Measurements from ENCODE around the gene KCNK1.

Gene KCNK1

DNA sequence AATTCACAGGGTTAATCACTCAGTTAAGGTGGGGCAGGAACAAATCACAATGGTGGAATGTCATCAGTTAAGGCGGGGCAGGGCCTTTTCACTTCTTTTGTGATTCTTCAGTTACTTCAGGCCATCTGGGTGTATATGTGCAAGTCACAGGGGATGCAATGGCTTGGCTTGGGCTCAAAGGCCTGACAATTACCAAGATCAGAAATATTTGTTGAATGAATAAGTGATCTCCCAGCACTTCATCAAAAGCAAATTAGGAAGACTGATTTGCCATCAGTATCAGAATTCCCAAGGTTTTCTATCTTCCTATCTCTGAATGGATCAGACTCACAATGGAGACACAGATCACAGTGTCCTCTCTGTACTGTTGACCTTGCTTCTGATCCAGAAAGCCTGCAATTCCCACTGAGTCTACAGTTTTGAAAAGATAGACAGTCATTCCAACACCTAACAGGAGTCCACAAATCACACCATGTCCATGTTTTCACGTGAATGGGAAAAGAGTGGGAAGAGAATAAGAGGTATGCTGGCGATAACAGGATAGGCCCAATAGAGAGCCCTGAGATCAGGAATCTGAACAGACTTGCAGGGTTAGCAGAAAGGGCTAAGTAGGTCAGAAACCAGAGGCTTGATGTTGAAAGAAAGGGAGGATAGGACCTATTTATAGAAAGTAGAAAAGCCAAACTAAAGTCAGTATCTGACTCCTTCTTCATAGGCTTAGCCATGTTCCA is 75.3 kb downstream of the KCNK1 start:
- 93 to 96% methylated on average over 3 of the region's 3 CpGs for WGBS, 2 experiments
- H3K4me3 ChIP-seq (ENCODE audit: insufficient read depth, low read depth, low read length), result no peak overlapping the region
- H3K36me3 ChIP-seq (ENCODE audit: control insufficient read depth, insufficient read depth, low read length), result no peaks in the 10 kb centered on the region
- no peaks in the 10 kb centered on the region for H3K9me3 ChIP-seq (ENCODE audit: control insufficient read depth, low read length)
- no peak overlapping the region for H3K27ac ChIP-seq (ENCODE audit: insufficient read depth, low read depth, low read length, poor library complexity, severe bottlenecking)
- no peaks in the 10 kb centered on the region for H3K27me3 ChIP-seq (ENCODE audit: control insufficient read depth, insufficient read depth, low read length, poor library complexity, severe bottlenecking)
- no peaks in the 10 kb centered on the region for H3K4me1 ChIP-seq (ENCODE audit: control insufficient read depth, insufficient read depth, low read length)

DNA sequence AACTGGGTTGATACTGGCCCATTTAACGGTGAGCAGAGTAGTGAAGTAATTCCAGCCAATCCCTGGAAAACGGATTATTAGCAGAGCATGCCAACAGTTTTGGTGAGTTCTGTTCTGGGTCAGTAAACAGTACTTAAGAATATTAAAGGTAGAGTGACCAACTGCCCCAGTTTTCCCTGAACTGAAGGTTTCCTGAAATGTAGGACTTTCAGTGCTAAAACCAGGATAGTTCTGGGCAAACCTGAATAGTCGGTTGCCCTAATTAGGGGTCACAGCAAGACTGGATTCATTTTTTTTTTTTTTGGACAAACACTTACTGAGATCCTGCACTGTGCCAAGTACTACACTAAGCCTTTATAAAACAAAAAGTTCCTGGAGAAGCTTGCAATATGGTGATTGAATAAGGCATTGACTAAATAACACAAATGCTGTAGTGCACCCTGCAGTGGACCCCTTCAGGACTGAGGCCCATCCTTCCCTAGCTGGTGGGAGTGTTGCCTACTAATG is 75.9 kb downstream of the KCNK1 start:
- no peaks in the 10 kb centered on the region for H3K27me3 ChIP-seq (ENCODE audit: control insufficient read depth, insufficient read depth, low read length, poor library complexity, severe bottlenecking)
- H3K27ac ChIP-seq (ENCODE audit: insufficient read depth, low read depth, low read length, poor library complexity, severe bottlenecking), result no peak overlapping the region
- H3K4me1 ChIP-seq (ENCODE audit: control insufficient read depth, insufficient read depth, low read length), result no peaks in the 10 kb centered on the region
- H3K4me3 ChIP-seq (ENCODE audit: insufficient read depth, low read depth, low read length), result no peak overlapping the region
- no peaks in the 10 kb centered on the region for H3K9me3 ChIP-seq (ENCODE audit: control insufficient read depth, low read length)
- H3K36me3 ChIP-seq (ENCODE audit: control insufficient read depth, insufficient read depth, low read length), result no peaks in the 10 kb centered on the region
- 96 to 99% methylated on average over 3 of the region's 3 CpGs for WGBS, 2 experiments

DNA sequence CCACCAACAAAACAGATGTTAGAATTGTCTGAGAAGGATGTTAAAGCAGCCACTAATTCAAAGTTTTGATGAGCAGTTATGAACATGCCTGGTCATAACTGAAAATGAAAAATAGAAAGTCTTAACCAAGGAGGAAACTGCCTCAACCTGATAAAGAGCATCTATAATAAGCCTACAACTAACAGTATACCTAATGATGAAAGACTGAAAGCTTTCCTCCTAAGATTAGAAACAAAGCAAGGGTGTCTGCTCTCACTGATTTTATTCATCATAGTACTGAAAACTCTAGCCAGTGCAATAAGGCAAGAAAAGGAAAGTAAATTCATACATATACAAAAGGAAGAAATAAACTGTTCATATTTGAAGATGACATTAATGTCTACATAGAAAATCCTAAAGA is 82.0 kb downstream of the KCNK1 start:
- no peaks in the 10 kb centered on the region for H3K9me3 ChIP-seq (ENCODE audit: control insufficient read depth, low read length)
- H3K4me1 ChIP-seq (ENCODE audit: control insufficient read depth, insufficient read depth, low read length), result no peaks in the 10 kb centered on the region
- H3K4me3 ChIP-seq (ENCODE audit: insufficient read depth, low read depth, low read length), result no peak overlapping the region
- no peak overlapping the region for H3K27ac ChIP-seq (ENCODE audit: insufficient read depth, low read depth, low read length, poor library complexity, severe bottlenecking)
- H3K27me3 ChIP-seq (ENCODE audit: control insufficient read depth, insufficient read depth, low read length, poor library complexity, severe bottlenecking), result no peaks in the 10 kb centered on the region
- H3K36me3 ChIP-seq (ENCODE audit: control insufficient read depth, insufficient read depth, low read length), result no peaks in the 10 kb centered on the region

DNA sequence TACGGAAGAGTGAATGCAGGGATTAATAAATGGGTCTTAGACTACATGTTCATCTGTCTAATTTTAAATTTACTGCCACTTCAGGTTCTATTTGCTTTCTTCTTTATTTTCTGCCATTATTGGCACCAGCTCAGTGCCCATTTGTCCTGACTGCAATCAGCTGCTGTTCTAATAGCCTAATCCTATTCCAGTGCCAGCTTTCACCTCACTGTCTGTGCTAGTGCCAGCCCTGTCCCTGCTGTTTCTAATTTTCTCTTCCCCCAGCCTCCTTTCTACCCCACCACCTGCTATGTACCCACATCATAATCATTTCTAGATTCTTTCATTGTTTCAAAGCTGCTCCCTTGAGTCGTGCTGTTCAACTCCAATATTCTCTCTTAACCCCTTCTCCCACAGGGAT is 86.4 kb downstream of the KCNK1 start:
- H3K36me3 ChIP-seq (ENCODE audit: control insufficient read depth, insufficient read depth, low read length), result no peaks in the 10 kb centered on the region
- no peaks in the 10 kb centered on the region for H3K9me3 ChIP-seq (ENCODE audit: control insufficient read depth, low read length)
- no peak overlapping the region for H3K27ac ChIP-seq (ENCODE audit: insufficient read depth, low read depth, low read length, poor library complexity, severe bottlenecking)
- H3K27me3 ChIP-seq (ENCODE audit: control insufficient read depth, insufficient read depth, low read length, poor library complexity, severe bottlenecking), result no peaks in the 10 kb centered on the region
- no peak overlapping the region for H3K4me3 ChIP-seq (ENCODE audit: insufficient read depth, low read depth, low read length)
- 88 to 89% methylated on average over 1 to 2 of the region's 2 CpGs for WGBS, 2 experiments
- H3K4me1 ChIP-seq (ENCODE audit: control insufficient read depth, insufficient read depth, low read length), result no peaks in the 10 kb centered on the region

DNA sequence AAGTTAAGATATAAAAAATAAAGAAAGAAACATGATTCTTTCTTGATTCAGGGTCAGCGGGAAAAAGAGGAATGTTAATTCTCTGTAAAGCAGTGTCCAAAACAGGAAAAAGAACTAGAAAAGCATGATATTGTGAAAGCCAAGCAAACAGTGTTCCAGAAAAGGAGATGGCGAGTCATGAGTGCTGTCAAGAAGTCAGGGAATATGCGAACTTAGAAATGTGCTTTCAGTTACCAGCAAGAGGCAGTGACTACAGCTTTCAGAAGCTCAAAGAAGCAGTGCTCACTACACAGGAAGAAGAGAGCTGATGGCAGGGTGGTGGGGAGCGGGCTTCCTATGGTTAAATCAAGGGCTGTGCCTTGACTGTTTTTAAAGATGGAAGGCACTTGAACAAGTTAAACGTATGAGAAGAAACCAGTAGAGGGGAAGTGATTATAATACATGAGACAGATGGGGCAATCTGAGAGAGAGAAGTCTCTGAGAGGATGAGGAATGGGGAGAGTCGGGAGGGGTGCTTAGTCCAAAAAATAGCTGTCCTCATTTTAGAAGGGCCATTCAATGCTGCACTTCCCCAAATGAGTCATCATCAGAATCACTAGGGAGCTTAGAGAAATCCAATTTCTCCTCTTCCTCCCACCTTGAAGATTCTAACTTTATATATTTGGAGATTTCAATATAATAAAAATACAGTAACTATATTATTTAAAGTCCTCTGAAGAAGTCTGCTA is 90.4 kb downstream of the KCNK1 start:
- no peaks in the 10 kb centered on the region for H3K27me3 ChIP-seq (ENCODE audit: control insufficient read depth, insufficient read depth, low read length, poor library complexity, severe bottlenecking)
- no peaks in the 10 kb centered on the region for H3K36me3 ChIP-seq (ENCODE audit: control insufficient read depth, insufficient read depth, low read length)
- no peak overlapping the region for H3K27ac ChIP-seq (ENCODE audit: insufficient read depth, low read depth, low read length, poor library complexity, severe bottlenecking)
- H3K4me3 ChIP-seq (ENCODE audit: insufficient read depth, low read depth, low read length), result no peak overlapping the region
- no peaks in the 10 kb centered on the region for H3K4me1 ChIP-seq (ENCODE audit: control insufficient read depth, insufficient read depth, low read length)
- WGBS, 2 experiments, result 89 to 93% methylated on average over 6 of the region's 6 CpGs
- no peaks in the 10 kb centered on the region for H3K9me3 ChIP-seq (ENCODE audit: control insufficient read depth, low read length)

DNA sequence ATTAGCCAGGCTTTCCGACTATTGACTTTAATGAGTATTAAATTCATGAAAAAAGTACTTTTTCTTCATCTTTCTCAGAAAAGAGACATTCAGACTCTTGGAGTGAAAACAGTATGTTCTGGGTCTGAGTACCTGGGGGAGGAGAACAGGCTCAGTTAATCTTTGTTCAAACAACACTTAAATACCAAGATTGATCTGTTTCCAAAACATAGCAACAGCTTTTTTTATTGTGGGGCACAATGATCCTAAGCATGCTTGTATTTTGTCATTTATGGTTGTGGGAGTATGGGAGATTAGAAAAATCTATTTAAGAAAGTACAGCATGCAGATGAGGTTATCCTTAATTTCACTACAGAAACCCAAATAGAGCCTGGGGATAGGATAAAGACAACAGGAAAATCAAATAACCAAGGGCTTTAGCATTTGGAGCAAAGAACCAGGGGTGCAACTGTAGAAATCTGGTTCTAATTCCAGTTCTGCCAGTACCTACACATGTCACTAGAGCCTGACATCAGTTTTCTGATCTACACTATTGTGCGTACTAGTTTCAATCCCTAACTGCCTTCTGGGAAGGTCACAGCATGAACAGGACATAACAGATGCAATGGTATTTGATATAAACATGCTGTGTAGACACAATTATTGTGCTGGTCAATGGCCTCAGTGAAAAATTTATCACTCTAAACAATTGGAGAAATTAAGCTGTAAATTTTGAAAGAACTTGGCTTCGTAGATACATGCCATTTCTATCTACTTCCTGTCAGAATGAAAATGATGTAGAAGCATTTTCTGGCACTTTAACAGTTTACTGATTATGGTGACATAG is 91.2 kb downstream of the KCNK1 start:
- Histone ChIP-seq H3K27ac (ENCODE audit: insufficient read depth, low read depth, low read length, poor library complexity, severe bottlenecking) (no peak overlapping the region), H3K36me3 (ENCODE audit: control insufficient read depth, insufficient read depth, low read length) (no peaks in the 10 kb centered on the region)
- 93 to 100% methylated on average over 1 to 3 of the region's 3 CpGs for WGBS, 2 experiments

DNA sequence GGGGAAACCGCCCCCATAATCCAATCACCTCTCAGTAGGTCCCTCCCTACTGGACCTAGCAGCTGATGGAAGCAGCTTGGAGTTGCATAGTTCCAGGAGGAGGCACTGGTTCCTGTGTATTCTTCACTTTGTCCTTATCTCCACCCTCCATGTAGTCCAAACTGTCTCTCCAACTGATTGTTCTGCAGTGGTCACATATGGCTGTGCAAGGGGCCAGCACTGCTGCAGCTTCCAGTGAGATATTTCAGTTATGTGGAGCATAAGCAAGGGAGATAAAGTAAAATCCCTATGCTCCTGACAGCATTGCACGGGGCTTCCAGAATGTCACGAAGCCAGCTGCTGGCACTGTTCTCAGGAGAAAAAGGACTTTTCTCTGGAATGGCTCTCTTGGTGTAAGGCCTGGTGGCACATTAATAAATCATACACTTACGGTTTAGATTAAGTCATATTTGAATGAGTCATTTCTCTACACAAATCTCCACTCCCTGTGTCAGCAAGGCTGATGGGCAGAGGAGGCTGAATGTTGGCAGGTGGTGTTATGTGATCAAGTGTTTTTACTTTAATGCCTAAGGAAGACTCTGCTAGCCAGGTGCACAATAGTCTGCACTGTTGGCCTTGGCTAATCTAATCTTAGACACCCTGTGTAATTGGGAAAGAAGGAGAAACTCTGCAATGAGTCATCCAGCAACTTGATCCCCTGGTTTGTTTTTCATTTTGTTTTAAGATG is 93.4 kb downstream of the KCNK1 start:
- Histone ChIP-seq H3K4me3 (ENCODE audit: insufficient read depth, low read depth, low read length) (no peak overlapping the region), H3K36me3 (ENCODE audit: control insufficient read depth, insufficient read depth, low read length) (no peaks in the 10 kb centered on the region), H3K27me3 (ENCODE audit: control insufficient read depth, insufficient read depth, low read length, poor library complexity, severe bottlenecking) (no peaks in the 10 kb centered on the region), H3K4me1 (ENCODE audit: control insufficient read depth, insufficient read depth, low read length) (no peaks in the 10 kb centered on the region), H3K9me3 (ENCODE audit: control insufficient read depth, low read length) (no peaks in the 10 kb centered on the region), H3K27ac (ENCODE audit: insufficient read depth, low read depth, low read length, poor library complexity, severe bottlenecking) (no peak overlapping the region)
- WGBS, 2 experiments, result 95 to 97% methylated on average over 3 to 4 of the region's 4 CpGs

More for the DNA sequence above, 91.2 kb downstream of the KCNK1 start:
- Histone ChIP-seq H3K4me3 (ENCODE audit: insufficient read depth, low read depth, low read length) (no peak overlapping the region), H3K9me3 (ENCODE audit: control insufficient read depth, low read length) (no peaks in the 10 kb centered on the region), H3K27me3 (ENCODE audit: control insufficient read depth, insufficient read depth, low read length, poor library complexity, severe bottlenecking) (no peaks in the 10 kb centered on the region), H3K4me1 (ENCODE audit: control insufficient read depth, insufficient read depth, low read length) (no peaks in the 10 kb centered on the region)

DNA sequence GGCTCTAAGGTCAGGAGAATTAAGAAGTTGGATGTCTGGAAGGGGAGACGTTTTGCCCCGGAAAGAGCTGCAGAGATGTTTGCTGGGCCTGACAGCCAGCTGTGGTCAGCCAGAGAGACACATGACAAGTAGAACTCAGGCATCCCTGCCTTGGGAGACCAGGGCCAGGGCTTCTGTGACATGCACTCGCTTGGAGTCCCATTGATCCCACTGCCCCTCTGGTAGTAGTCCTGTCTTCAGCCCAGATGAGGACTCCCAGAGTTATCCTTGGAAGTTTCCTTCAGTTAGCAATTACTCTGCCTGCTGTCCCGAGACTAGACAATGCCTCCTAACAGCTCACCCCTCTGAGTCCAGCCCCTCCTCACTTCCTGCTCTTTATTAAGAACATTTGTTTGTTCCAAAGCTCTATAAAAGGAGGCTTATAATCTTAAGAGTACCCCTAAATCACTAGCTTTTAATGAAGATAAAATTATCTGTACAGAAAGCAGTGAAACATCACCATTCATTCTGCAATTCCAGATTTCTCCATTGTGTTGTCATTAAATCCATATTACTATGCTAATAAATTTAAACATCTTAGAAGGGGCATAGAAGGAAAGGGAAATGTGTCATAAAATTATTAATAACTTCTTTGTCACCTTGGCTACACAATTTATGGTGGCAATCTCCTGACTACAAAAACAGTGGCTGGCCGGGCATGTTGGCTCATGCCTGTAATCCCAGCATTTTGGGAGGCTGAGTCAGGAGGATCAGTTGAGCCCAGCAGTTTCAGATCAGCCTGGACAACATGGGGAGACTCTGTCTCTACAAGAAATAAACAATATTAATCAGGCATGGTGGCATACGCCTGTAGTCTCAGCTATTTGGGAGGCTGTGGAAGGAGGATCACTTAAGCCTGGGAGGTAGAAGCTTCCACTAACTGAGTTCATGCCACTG is 94.2 kb downstream of the KCNK1 start:
- WGBS, 2 experiments, result 87 to 90% methylated on average over 6 of the region's 6 CpGs
- H3K27ac ChIP-seq (ENCODE audit: insufficient read depth, low read depth, low read length, poor library complexity, severe bottlenecking), result no peak overlapping the region
- no peaks in the 10 kb centered on the region for H3K4me1 ChIP-seq (ENCODE audit: control insufficient read depth, insufficient read depth, low read length)
- no peaks in the 10 kb centered on the region for H3K9me3 ChIP-seq (ENCODE audit: control insufficient read depth, low read length)
- no peak overlapping the region for H3K4me3 ChIP-seq (ENCODE audit: insufficient read depth, low read depth, low read length)
- no peaks in the 10 kb centered on the region for H3K27me3 ChIP-seq (ENCODE audit: control insufficient read depth, insufficient read depth, low read length, poor library complexity, severe bottlenecking)
- H3K36me3 ChIP-seq (ENCODE audit: control insufficient read depth, insufficient read depth, low read length), result no peaks in the 10 kb centered on the region

DNA sequence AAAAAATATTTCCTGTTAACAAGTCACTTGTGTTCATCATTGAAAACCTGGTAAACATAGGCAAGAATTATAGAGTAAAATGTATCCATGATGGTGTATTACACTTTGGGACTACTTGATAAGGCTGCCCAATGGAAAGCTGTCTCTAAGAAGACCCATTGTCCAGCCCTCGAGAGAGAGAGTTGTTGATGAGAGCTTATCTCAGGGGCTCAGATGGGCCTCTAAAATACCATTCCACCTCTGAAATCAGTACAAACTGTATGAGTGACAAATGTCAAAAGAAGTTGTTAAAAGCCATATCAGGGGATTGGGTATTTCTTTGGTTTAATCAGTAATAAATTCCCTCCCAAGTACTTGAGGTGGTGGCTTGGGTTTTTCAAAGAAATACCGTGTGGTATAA is 96.1 kb downstream of the KCNK1 start:
- no peak overlapping the region for H3K27ac ChIP-seq (ENCODE audit: insufficient read depth, low read depth, low read length, poor library complexity, severe bottlenecking)
- no peaks in the 10 kb centered on the region for H3K9me3 ChIP-seq (ENCODE audit: control insufficient read depth, low read length)
- no peaks in the 10 kb centered on the region for H3K36me3 ChIP-seq (ENCODE audit: control insufficient read depth, insufficient read depth, low read length)
- H3K4me3 ChIP-seq (ENCODE audit: insufficient read depth, low read depth, low read length), result no peak overlapping the region
- no peaks in the 10 kb centered on the region for H3K27me3 ChIP-seq (ENCODE audit: control insufficient read depth, insufficient read depth, low read length, poor library complexity, severe bottlenecking)
- H3K4me1 ChIP-seq (ENCODE audit: control insufficient read depth, insufficient read depth, low read length), result no peaks in the 10 kb centered on the region
- WGBS, 2 experiments, result 89 to 91% methylated on average over 2 of the region's 2 CpGs

Measured in ectodermal cell (in vitro differentiated cells).